ENCODE measurements around the gene METTL2B. TPM values are rescaled to one million over a fixed set of nuclear protein-coding genes. Genes with fewer than 3 reads are reported as not detected.

METTL2B gene
- total and polyA plus RNA-seq, 7 donors = 11.8 to 29.2 (median 22.8) TPM

DNA sequence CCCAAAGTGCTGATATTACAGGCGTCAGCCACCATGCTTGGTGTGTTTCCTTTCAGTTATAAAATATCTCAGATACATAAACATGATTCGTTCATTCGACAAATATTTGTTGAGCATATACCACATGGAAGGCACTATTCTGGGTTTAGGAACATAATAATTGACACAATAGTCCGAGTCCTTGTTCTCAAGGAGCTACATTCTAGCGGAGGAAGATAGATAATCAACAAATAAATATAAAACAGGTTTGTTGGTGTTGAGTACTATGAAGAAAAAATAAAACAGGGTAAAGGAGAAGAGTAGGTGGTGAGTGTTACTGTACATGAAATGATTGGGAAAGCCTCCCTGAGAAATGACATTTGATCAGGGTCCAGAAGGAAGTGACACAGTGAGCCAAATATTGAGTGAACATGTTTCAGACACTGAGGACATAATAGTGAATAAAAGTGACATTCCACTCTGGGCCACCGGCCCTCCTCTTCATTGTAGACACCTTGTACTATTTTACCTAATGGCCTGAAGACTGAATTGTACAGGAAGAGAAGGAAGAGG, 27.7 kb upstream of the METTL2B start:
- Histone ChIP-seq H3K4me3 (no peak overlapping the region), H3K36me3 (ENCODE audit: insufficient read depth in 1 of 2, low read depth in 1 of 2) (no peaks in the 10 kb centered on the region), H3K27me3 (ENCODE audit: insufficient read depth in 3 of 3, low read length in 2 of 3) (no peaks in the 10 kb centered on the region), H3K27ac (no peak overlapping the region), H3K4me1 (peaks cover 4% of the 10 kb centered on the region), H3K9me3 (no peaks in the 10 kb centered on the region)
- TF ChIP-seq, protein P1, sequence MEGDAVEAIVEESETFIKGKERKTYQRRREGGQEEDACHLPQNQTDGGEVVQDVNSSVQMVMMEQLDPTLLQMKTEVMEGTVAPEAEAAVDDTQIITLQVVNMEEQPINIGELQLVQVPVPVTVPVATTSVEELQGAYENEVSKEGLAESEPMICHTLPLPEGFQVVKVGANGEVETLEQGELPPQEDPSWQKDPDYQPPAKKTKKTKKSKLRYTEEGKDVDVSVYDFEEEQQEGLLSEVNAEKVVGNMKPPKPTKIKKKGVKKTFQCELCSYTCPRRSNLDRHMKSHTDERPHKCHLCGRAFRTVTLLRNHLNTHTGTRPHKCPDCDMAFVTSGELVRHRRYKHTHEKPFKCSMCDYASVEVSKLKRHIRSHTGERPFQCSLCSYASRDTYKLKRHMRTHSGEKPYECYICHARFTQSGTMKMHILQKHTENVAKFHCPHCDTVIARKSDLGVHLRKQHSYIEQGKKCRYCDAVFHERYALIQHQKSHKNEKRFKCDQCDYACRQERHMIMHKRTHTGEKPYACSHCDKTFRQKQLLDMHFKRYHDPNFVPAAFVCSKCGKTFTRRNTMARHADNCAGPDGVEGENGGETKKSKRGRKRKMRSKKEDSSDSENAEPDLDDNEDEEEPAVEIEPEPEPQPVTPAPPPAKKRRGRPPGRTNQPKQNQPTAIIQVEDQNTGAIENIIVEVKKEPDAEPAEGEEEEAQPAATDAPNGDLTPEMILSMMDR (IDR thresholded peaks at IDR 0.05) = no peak
- WGBS, 3 donors = 91 to 93% (median 92%) methylated on average over 6 of the region's 6 CpGs
- ATAC-seq = no peak
- no peak for DNase-seq
- intact Hi-C loops (cut with DNase I) = no loop called here

DNA sequence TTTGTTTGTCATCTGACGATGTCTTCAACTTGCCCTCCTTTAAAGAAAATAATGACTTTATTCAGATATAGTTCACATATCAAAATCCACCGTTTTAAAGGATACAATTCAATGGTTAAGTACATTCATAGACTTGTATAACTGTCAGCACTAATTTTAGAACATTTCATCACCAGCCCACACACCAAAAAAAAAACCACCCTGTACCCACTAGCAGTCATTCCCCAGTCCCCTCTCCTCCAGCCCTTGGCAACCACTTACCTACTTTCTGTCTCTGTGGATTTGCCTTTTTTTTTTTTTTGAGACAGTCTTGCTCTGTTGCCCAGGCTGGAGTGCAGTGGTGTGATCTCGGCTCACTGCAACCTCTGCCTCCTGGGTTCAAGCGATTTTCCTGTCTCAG, 26.1 kb upstream of the METTL2B start:
- WGBS, 3 donors = 58 to 74% (median 61%) methylated on average over 4 of the region's 4 CpGs
- TF ChIP-seq, protein P1 (IDR thresholded peaks at IDR 0.05) = no peak

DNA sequence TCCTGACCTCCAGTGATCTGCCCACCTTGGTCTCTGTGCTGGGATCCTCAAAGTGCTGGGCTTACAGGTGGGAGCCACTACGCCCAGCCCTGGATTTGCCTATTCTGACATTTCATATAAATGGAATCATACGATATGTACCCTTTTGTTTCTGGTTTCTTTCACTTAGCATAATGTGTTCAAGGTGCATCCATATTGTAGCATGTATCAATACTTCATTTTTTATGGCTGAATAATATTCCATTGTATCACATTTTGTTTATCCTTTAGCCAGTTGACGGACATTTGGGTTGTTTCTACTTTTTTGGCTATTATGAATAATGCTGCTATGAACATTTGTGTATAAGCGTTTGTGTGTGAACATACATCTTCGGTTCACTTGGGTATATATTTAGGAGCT, 25.6 kb upstream of the METTL2B start:
- WGBS, 3 donors = 95% methylated on average over 5 of the region's 5 CpGs
- intact Hi-C loops (cut with DNase I) = no loop called here

More for the DNA sequence above, 26.1 kb upstream of the METTL2B start:
- intact Hi-C loops (cut with DNase I) = no loop called here
- no peaks in the 10 kb centered on the region for H3K27me3 ChIP-seq (ENCODE audit: insufficient read depth in 3 of 3, low read length in 2 of 3)
- ATAC-seq (no peak), DNase-seq (no peak)
- H3K36me3 ChIP-seq (ENCODE audit: insufficient read depth in 1 of 2, low read depth in 1 of 2) = no peaks in the 10 kb centered on the region
- no peak overlapping the region for H3K27ac ChIP-seq
- H3K4me3 ChIP-seq = no peak overlapping the region
- H3K4me1 ChIP-seq = peaks cover 18% of the 10 kb centered on the region
- H3K9me3 ChIP-seq = no peaks in the 10 kb centered on the region

DNA sequence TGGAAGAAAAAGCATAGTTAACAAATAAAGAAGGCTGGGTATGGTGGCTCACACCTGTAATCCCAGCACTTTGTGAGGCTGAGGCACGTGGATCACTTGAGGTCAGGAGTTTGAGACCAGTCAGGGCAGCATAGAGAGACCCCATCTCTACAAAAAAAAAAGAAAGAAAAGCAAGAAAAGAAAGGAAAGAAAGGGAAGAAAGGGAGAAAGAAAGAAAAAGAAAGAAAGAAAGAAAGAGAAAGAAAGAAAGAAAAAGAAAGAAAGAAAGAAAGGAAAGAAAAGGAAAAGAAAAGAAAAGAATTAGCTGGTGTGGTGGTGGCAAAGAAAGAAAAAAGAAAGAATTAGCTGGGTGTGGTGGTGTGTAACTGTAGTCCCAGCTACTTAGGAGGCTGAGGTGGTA, 24.0 kb upstream of the METTL2B start:
- no peak overlapping the region for H3K4me3 ChIP-seq
- 71 to 82% (median 78%) methylated on average over 1 of the region's 1 CpG for WGBS, 3 donors
- H3K9me3 ChIP-seq = no peaks in the 10 kb centered on the region
- H3K36me3 ChIP-seq (ENCODE audit: insufficient read depth in 1 of 2, low read depth in 1 of 2) = peaks cover 2 to 3% of the 10 kb centered on the region in 2 donors
- peaks cover 26% of the 10 kb centered on the region for H3K4me1 ChIP-seq
- no peak for ATAC-seq
- no peak for DNase-seq
- no peak overlapping the region for H3K27ac ChIP-seq
- intact Hi-C loops (cut with DNase I) = no loop called here
- no peaks in the 10 kb centered on the region for H3K27me3 ChIP-seq (ENCODE audit: insufficient read depth in 3 of 3, low read length in 2 of 3)
- TF ChIP-seq, protein P1 (IDR thresholded peaks at IDR 0.05) = no peak

More for the DNA sequence above, 25.6 kb upstream of the METTL2B start:
- no peak for DNase-seq
- no peak for ATAC-seq
- TF ChIP-seq, protein P1 (IDR thresholded peaks at IDR 0.05) = no peak
- Histone ChIP-seq H3K36me3 (ENCODE audit: insufficient read depth in 1 of 2, low read depth in 1 of 2) (no peaks in the 10 kb centered on the region), H3K4me3 (no peak overlapping the region), H3K4me1 (peaks cover 19% of the 10 kb centered on the region), H3K27me3 (ENCODE audit: insufficient read depth in 3 of 3, low read length in 2 of 3) (no peaks in the 10 kb centered on the region), H3K27ac (no peak overlapping the region), H3K9me3 (no peaks in the 10 kb centered on the region)
